HG03460 (cell line): Measurements from ENCODE around the gene NAGPA.

Experiments
- ATAC-seq: cut with Tn5 transposase; IDR thresholded peaks from one replicate; pipeline ENCODE4 v1.9.1; 2021; ENCODE audit not compliant: unreplicated experiment

Gene NAGPA

GRCh38 chr16:4976611-4977145 is 57.1 kb downstream of the NAGPA start:
- ATAC-seq: no peak

GRCh38 chr16:4976079-4976478 is 57.7 kb downstream of the NAGPA start:
- peak; percentile 94 for ATAC-seq
